ENCODE results near the gene PRKAR1B.

PRKAR1B gene

DNA sequence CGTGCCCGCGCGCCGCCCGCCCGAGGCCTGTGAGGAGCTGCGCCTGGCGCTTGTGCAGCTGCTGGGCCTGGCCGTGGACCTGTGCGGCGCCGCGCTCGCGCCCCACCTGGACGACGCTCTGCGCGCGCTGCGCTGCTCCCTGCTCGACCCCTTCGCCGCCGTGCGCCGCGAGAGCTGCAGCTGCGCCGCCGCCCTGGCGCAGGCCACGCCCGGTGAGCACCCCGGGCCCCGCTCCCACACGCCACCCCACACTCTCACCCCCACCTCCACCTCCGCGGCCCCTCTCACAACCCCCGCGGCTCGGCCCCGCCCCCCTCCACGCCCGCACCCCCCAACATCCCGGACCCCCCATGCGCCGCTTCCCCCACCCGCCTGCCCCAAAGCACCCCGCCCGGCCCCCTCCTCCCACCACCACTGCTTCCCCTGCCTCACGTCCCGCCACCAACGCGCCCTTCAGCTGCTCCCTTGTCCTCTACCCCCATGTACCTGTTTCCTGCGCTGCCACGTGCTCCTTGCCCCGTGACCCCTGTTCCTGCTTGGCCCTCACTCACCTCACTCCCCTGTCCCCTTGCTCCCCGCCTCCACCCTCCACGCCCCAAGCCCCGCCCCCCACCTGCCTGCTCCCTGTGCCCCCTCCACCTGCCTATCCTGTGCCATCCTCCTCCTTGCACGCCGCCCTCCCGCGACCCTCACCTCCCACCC is at the start of gene PRKAR1B:
Gene PRKAR1B, minus strand, starts transcription at position 178 of the 702 bp plus-strand sequence. CDS start 15,776 bp downstream, outside the sequence.
- peak within 1 kb of the TSS; percentile 65 for H3K4me3 ChIP-seq (ENCODE audit: low read length)
- no peak for DNase-seq (ENCODE audit: low read depth)
- TF ChIP-seq, protein P1, sequence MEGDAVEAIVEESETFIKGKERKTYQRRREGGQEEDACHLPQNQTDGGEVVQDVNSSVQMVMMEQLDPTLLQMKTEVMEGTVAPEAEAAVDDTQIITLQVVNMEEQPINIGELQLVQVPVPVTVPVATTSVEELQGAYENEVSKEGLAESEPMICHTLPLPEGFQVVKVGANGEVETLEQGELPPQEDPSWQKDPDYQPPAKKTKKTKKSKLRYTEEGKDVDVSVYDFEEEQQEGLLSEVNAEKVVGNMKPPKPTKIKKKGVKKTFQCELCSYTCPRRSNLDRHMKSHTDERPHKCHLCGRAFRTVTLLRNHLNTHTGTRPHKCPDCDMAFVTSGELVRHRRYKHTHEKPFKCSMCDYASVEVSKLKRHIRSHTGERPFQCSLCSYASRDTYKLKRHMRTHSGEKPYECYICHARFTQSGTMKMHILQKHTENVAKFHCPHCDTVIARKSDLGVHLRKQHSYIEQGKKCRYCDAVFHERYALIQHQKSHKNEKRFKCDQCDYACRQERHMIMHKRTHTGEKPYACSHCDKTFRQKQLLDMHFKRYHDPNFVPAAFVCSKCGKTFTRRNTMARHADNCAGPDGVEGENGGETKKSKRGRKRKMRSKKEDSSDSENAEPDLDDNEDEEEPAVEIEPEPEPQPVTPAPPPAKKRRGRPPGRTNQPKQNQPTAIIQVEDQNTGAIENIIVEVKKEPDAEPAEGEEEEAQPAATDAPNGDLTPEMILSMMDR (conservative IDR thresholded peaks at IDR 0.05; ENCODE audit: low read length), result no peak

DNA sequence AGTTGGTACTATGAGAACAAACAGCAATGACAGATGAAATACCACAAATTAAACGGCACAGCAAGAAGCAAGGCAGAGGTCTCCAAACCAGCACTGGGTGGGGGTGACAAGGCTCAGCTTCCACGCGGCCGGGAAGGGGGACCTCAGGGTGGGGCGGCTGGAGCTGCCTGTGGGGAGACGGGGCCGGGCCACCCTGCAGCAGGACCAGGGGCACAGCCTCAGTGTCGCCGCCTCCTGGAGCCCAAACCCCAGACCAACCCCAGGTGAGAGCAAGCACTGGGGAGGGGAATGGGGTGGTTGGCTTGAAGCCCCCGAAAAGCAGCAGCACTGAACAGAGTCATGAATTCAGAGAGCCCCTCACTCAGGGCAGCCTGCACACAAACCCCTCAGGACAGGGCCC is 49.3 kb upstream of the PRKAR1B start:
- H3K4me3 ChIP-seq (ENCODE audit: low read length), result no peak overlapping the region
- no peak for DNase-seq (ENCODE audit: low read depth)
- TF ChIP-seq, protein P1 (conservative IDR thresholded peaks at IDR 0.05; ENCODE audit: low read length), result no peak

DNA sequence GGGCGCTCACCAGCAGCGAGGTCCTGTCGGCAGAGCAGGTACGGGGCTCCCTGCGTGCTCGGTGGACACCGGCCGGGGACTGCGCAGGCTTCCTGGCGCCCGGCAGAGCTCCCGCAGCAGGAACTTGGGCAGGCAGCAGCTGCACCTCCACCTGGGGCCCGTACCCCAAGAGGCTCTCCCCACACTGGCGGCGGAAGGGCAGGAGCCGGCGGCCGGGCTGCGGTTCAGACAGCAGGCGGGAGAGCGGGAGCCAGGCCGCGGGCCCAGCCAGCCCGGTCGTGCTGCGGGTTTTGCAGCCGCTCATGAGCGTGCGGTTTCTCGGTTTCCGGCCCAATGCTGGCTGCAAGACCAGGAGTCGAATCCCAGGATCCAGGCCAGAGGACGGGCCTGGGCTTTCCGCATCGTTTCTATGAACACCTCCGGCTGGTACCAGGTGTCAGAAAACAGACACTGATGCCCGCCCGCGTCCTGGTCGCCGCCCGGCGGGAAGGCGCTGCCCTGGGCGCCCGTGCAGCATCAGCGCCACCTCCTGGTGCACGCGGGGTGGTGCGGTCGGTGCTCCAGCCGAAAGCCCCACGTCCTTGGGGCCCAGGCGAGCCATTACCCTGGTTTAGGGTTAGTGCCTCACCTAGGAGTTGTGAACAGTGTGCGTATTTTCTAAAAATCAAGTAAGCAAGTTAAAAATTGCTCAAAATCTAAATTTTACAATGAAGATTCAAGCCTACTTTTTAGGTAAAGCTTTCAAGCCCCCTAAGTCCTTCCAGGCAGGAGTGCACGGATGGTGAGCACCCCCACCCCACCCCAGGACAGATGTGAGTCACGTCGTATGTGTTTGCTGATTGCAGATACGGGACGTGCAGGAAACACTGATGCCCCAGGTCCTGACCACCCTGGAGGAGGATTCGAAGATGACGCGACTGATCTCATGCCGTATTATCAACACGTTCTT is 47.4 kb upstream of the PRKAR1B start:
- no peak overlapping the region for H3K4me3 ChIP-seq (ENCODE audit: low read length)
- peak; percentile 16 for DNase-seq (ENCODE audit: low read depth)
- TF ChIP-seq, protein P1 (conservative IDR thresholded peaks at IDR 0.05; ENCODE audit: low read length), result peak; percentile 67

DNA sequence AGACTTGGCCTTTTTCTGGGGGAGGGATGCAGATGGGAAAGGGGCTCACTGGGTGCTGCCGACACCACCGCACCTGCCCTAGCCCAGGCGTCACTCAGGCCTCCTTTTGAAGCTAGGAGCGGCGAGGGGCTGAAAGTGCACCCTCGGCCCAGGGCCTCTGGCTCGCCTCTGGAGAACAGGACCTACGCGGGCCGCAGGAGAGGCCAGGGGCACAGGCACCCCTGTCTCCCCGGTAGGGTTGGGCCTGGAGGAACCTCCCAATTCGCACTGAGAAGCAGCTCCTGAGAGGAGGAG is 46.5 kb upstream of the PRKAR1B start:
- H3K4me3 ChIP-seq (ENCODE audit: low read length), result no peak overlapping the region
- no peak for DNase-seq (ENCODE audit: low read depth)
- TF ChIP-seq, protein P1 (conservative IDR thresholded peaks at IDR 0.05; ENCODE audit: low read length), result no peak

DNA sequence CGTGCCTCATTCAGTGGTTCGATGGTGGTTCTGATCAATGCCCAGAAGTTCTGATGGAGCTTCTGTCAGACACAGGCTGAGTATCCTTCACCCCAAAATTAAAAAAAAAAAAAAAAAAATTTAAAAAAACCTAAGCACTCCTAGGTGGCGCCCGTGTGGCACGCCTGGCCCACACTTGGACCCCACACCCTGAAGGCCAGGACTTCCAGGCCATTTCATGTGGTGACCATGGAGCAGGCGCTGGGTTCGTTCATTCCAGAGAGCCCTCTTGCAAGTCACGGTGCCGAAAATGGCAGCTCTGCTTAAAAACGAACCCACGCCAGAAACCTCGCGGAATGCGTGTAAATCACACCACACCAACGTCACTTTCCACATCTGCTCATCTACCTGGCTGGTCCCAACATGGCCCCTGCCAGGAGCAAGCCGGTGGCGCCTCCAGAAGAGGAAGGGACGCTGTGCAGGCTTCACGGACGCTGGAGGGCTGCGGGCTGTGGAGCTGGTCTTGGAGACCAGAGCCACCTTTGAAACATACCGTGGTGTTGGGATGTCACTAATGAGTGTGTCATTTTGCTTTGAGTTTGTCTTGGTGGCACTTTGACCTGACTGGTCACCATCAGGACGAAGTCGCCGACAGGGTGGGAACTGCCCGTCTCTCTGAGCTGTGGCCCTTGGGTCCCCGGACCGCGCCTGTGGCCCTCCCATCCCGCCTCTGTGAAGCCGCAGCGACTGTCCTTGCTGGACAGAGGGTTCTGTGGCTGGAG is 46.0 kb upstream of the PRKAR1B start:
- no peak for DNase-seq (ENCODE audit: low read depth)
- TF ChIP-seq, protein P1 (conservative IDR thresholded peaks at IDR 0.05; ENCODE audit: low read length), result no peak

DNA sequence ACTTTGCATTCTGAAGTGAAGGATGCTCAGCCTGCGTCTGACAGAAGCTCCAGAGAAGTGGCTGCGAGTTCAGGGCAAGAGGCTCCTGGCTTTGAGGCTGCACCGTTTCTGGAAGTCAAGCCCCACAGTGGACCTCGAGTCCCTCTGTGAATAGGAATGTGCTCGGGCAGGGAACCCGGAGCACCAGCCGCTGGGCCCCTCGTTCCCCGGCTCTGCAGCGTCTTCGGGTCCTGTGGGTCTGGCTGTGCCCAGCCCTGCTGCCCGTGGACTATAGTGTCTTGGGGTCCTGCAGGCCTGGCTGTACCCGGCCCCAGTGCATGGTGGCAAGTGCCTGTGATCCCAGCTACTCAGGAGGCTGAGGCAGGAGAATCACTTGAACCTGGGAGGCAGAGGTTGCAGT is 45.3 kb upstream of the PRKAR1B start:
- H3K4me3 ChIP-seq (ENCODE audit: low read length), result no peak overlapping the region
- TF ChIP-seq, protein P1 (conservative IDR thresholded peaks at IDR 0.05; ENCODE audit: low read length), result no peak
- DNase-seq (ENCODE audit: low read depth), result no peak

More for the DNA sequence above, 46.0 kb upstream of the PRKAR1B start:
- no peak overlapping the region for H3K4me3 ChIP-seq (ENCODE audit: low read length)

Measured in AG10803 (cell line).